Keratinocyte (primary cell): ENCODE results near the gene ZNF768. TPM values are rescaled to one million over a fixed set of nuclear protein-coding genes. Genes with fewer than 3 reads are reported as not detected.

Source experiments
- DNase-seq: peaks from one replicate; pipeline ENCODE4 v3.0.0-alpha.2; 2011; ENCODE audit warnings: low read depth, missing footprints, low spot score
- FAIRE-seq: peaks from 2 replicates; lab custom pipeline; 2011; peaks lifted over from hg19 to GRCh38; lab: Jason Lieb, UNC
- H2AFZ ChIP-seq: 2 replicates; pipeline ENCODE4 v1.6.0; 2012; ENCODE audit warnings: low read length, control low read depth, inconsistent platforms; ENCODE audit not compliant: control insufficient read depth
- H3K27ac ChIP-seq: 2 replicates; pipeline ENCODE4 v1.5.1; 2011; ENCODE audit warnings: low read length; ENCODE audit not compliant: control insufficient read depth, insufficient read depth
- H3K27me3 ChIP-seq: 3 replicates; pipeline ENCODE4 v1.6.0; 2011; ENCODE audit warnings: low read length; ENCODE audit not compliant: control insufficient read depth, insufficient read depth; ENCODE audit errors: extremely low read depth
- H3K36me3 ChIP-seq, 2 experiments: 2 replicates in 1 of 2; 3 replicates in 1 of 2; pipeline ENCODE4 v1.5.1; 2011; ENCODE audit warnings: low read length in 2 of 2, mild to moderate bottlenecking in 1 of 2; ENCODE audit not compliant: control insufficient read depth in 2 of 2, insufficient read depth in 2 of 2; ENCODE audit errors: extremely low read depth in 1 of 2
- H3K4me1 ChIP-seq: 3 replicates; pipeline ENCODE4 v1.5.1; 2011; ENCODE audit warnings: low read length; ENCODE audit not compliant: control insufficient read depth, insufficient read depth; ENCODE audit errors: extremely low read depth
- H3K4me2 ChIP-seq: 3 replicates; pipeline ENCODE4 v1.6.0; 2011; ENCODE audit warnings: low read depth, low read length; ENCODE audit not compliant: control insufficient read depth, insufficient read depth; ENCODE audit errors: extremely low read depth
- H3K4me3 ChIP-seq, 3 experiments: fragments of 200-600 bp in 1 of 3; sonication (generic) in 1 of 3; 2 replicates in 2 of 3; 3 replicates in 1 of 3; pipeline ENCODE4 v1.5.1; 2011 to 2016; ENCODE audit warnings: low read length in 3 of 3, mild to moderate bottlenecking in 3 of 3, control low read depth in 2 of 3, inconsistent platforms in 1 of 3, low read depth in 1 of 3, mixed read lengths in 1 of 3, mixed run types in 1 of 3, moderate library complexity in 1 of 3; ENCODE audit not compliant: control insufficient read depth in 2 of 3, insufficient read depth in 2 of 3; ENCODE audit errors: extremely low read depth in 1 of 3
- H3K79me2 ChIP-seq: 2 replicates; pipeline ENCODE4 v1.6.0; 2012; ENCODE audit warnings: low read length; ENCODE audit not compliant: control insufficient read depth, insufficient read depth
- H3K9ac ChIP-seq: 3 replicates; pipeline ENCODE4 v1.6.0; 2011; ENCODE audit warnings: low read length; ENCODE audit not compliant: control insufficient read depth, insufficient read depth; ENCODE audit errors: extremely low read depth
- H3K9me1 ChIP-seq: 3 replicates; pipeline ENCODE4 v1.6.0; 2011; ENCODE audit warnings: low read length; ENCODE audit not compliant: control insufficient read depth, insufficient read depth; ENCODE audit errors: extremely low read depth
- H3K9me3 ChIP-seq: 2 replicates; pipeline ENCODE4 v1.5.1; 2012; ENCODE audit warnings: low read depth, low read length; ENCODE audit not compliant: control insufficient read depth
- H4K20me1 ChIP-seq: 3 replicates; pipeline ENCODE4 v1.6.0; 2011; ENCODE audit warnings: low read length; ENCODE audit not compliant: control insufficient read depth, insufficient read depth; ENCODE audit errors: extremely low read depth
- EZH2 ChIP-seq: IDR thresholded peaks from one replicate; pipeline ENCODE4 v1.6.1; 2012; ENCODE audit warnings: inconsistent platforms, mild to moderate bottlenecking, low read length, moderate library complexity
- dilution Hi-C: fragments of 300-500 bp; cut with MboI; formaldehyde crosslinking; loops from one replicate; pipeline ENCODE4 v1.7.0; 2020; ENCODE audit warnings: low sequenced_read_pairs; ENCODE audit not compliant: extremely low pct_ligation_motif_present
- polyA plus RNA-seq, 5 experiments: library from polyadenylated mRNA; depleted of rRNA in 3 of 5; stranded (reverse) in 3 of 5; stranded (forward) in 1 of 5; unstranded in 1 of 5; fragments of >200 nt; gene quantifications; 1 replicate in 1 of 5; 2 replicates in 3 of 5; 3 replicates in 1 of 5; pipeline versions ENCODE4 v1.2.1 to v1.2.3, GENCODE V29; 2011 to 2012; ENCODE audit warnings: missing spikeins in 2 of 5, low read depth in 1 of 5, low replicate concordance in 1 of 5
- TF ChIP-seq, protein P1 (sequence below), 3 experiments: IDR thresholded peaks in 1 of 3; conservative IDR thresholded peaks in 1 of 3; optimal IDR thresholded peaks in 1 of 3; 2 replicates in 2 of 3; 3 replicates in 1 of 3; pipeline versions ENCODE3 to v1.5.1; 2011; ENCODE audit warnings: low read length in 3 of 3, mild to moderate bottlenecking in 3 of 3, moderate library complexity in 2 of 3, control low read depth in 1 of 3, inconsistent platforms in 1 of 3; ENCODE audit not compliant: insufficient read depth in 2 of 3; ENCODE audit errors: extremely low read depth in 1 of 3

The ZNF768 gene
- polyA plus RNA-seq, 1 donor (not counting 4 experiments of a cell fraction or from before 2014, with no cell fraction given): 10.9 TPM

DNA sequence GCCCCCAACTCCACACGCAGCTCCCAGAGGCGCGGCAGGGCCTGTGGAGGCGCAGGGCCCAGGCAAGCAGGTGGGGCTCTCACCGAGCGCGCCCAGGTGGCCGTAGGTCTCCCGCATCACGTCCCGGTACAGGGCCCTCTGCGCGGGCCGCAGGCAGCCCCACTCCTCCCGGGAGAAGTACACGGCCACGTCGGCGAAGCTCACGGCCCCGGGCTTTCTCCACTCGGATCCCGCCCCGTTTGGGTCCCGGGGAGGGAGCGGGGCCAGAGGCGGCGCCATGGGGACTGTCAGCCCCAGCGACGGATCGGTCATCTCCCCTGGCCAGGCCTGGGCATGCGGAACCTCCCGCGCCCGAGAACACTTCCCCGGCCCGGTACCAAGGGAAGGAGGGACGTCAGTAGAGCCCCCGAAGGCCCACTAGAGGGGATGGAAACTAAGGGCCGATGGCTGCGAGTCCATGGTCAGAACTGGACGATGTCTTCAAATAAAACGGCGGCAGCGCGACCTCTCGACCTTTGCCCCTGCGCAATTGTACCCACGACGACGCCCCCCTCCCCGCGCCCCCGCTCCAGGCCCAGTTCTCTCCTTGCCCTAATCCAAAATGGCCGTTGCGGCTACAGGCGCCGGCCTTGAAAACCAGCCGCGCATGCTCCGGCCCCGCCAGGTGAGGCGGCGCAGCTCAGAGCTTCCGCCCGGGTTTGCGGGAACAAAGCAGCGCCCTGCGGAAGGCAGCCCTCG, 8.2 kb upstream of the ZNF768 start, which contains the start of gene ZNF747:
TSS of gene ZNF747 (minus strand) at position 491 of the 738 bp plus-strand sequence. CDS start at position 312, 179 bp downstream.
- H3K4me3 ChIP-seq: peak within 1 kb of the TSS; percentile 52 to 95 (median 88)
- DNase-seq (no peak), FAIRE-seq (no peak)
- peaks cover 11% of the 10 kb centered on the region for H3K4me1 ChIP-seq
- H2AFZ ChIP-seq: peak within 1 kb of the TSS; percentile 97
- dilution Hi-C loops: no loop called here
- H4K20me1 ChIP-seq: no peaks in the 10 kb centered on the region
- H3K27me3 ChIP-seq: no peaks in the 10 kb centered on the region
- H3K79me2 ChIP-seq: peaks cover 11% of the 10 kb centered on the region
- no peaks in the 10 kb centered on the region for H3K36me3 ChIP-seq
- peak within 1 kb of the TSS; percentile 96 for H3K9ac ChIP-seq
- H3K9me3 ChIP-seq: no peaks in the 10 kb centered on the region
- peak within 1 kb of the TSS; percentile 95 for H3K27ac ChIP-seq
- no peaks in the 10 kb centered on the region for H3K9me1 ChIP-seq
- peak within 1 kb of the TSS; percentile 97 for H3K4me2 ChIP-seq
- TF ChIP-seq, protein P1, sequence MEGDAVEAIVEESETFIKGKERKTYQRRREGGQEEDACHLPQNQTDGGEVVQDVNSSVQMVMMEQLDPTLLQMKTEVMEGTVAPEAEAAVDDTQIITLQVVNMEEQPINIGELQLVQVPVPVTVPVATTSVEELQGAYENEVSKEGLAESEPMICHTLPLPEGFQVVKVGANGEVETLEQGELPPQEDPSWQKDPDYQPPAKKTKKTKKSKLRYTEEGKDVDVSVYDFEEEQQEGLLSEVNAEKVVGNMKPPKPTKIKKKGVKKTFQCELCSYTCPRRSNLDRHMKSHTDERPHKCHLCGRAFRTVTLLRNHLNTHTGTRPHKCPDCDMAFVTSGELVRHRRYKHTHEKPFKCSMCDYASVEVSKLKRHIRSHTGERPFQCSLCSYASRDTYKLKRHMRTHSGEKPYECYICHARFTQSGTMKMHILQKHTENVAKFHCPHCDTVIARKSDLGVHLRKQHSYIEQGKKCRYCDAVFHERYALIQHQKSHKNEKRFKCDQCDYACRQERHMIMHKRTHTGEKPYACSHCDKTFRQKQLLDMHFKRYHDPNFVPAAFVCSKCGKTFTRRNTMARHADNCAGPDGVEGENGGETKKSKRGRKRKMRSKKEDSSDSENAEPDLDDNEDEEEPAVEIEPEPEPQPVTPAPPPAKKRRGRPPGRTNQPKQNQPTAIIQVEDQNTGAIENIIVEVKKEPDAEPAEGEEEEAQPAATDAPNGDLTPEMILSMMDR (optimal IDR thresholded peaks at IDR 0.05 in 1 of 3, IDR thresholded peaks at IDR 0.05 in 1 of 3, conservative IDR thresholded peaks at IDR 0.05 in 1 of 3; ENCODE audit: extremely low read depth in 1 of 3, insufficient read depth in 2 of 3, low read length in 3 of 3): peak in 1 of 3 experiments; percentile 19
- no peak for TF ChIP-seq EZH2

DNA sequence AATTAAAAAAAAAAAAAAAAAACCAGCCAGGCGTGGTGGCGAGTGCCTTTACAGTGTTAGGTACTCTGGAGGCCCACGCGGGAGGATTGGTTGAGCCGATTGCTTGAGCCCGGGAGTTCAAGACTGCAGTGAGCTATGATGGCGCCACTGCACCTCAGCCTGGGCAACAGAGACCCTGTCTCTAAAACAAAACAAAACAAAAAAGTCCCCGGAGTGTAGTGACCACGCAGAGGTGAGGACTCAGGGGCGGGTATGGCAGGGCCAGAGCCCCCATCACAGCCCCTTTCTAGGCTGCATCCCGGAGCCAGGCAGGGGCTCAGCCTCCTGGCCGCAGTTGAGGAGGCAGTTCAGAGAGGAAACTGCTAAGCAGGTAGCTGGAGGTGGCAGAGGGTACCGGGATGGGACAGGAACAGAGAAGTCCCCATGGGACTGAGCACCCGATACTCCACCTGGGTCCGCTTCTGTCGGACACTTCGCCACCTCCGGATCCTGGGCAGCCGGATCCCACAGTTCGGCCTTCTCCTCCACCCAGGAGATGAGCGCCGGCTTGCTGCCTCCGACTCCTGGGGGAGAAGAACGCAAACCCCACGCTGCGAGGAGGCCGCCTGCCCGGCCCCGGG, 7.5 kb upstream of the ZNF768 start:
- peaks cover 13% of the 10 kb centered on the region for H3K4me1 ChIP-seq
- FAIRE-seq: no peak

More for the DNA sequence above, 7.5 kb upstream of the ZNF768 start:
- no peak for DNase-seq
- Histone ChIP-seq H3K27ac (peak overlapping the region; percentile 95), H3K4me3 (peak overlapping the region; percentile 52 to 95 (median 88)), H3K4me2 (peak overlapping the region; percentile 97), H4K20me1 (no peaks in the 10 kb centered on the region), H3K36me3 (no peaks in the 10 kb centered on the region), H3K9ac (peak overlapping the region; percentile 96), H2AFZ (peak overlapping the region; percentile 97), H3K9me3 (no peaks in the 10 kb centered on the region), H3K79me2 (peaks cover 11% of the 10 kb centered on the region), H3K9me1 (no peaks in the 10 kb centered on the region), H3K27me3 (no peaks in the 10 kb centered on the region)
- dilution Hi-C loops: no loop called here
- TF ChIP-seq, protein P1 (optimal IDR thresholded peaks at IDR 0.05 in 1 of 3, IDR thresholded peaks at IDR 0.05 in 1 of 3, conservative IDR thresholded peaks at IDR 0.05 in 1 of 3; ENCODE audit: extremely low read depth in 1 of 3, insufficient read depth in 2 of 3, low read length in 3 of 3): no peak
- no peak for TF ChIP-seq EZH2
